ENCODE results near the gene ZNF470. TPM values are rescaled to one million over a fixed set of nuclear protein-coding genes. Genes with fewer than 3 reads are reported as not detected.

The ZNF470 gene
- total and polyA plus RNA-seq, 2 donors from 2014 or later: 5.1 to 6.6 TPM

DNA sequence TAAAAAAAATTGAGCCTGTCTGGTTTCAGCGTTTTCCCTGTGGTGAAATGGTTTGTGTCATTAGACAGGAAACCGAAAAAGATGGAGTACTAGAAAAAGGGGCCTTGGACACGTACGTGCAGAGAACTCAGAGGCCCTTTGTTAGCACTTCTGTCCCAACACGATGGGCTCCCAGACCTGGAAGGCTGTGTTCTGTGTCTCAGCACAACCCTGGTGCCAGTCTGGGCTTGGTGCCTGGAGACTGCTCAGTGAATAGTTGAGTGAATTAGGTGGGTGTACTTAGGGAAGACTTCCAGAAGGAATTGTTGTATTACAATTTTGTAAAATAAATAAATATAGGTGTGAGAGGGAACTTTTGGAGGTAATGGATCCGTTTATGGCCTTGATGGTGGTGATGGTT is 36.6 kb downstream of the ZNF470 start:
- H3K36me3 ChIP-seq (ENCODE audit: control insufficient read depth in 2 of 3, insufficient read depth in 3 of 3, low read length in 3 of 3): peaks cover 7 to 9% (median 7%) of the 10 kb centered on the region in 3 donors
- FAIRE-seq (no peak), DNase-seq (no peak)
- TF ChIP-seq, protein P1, sequence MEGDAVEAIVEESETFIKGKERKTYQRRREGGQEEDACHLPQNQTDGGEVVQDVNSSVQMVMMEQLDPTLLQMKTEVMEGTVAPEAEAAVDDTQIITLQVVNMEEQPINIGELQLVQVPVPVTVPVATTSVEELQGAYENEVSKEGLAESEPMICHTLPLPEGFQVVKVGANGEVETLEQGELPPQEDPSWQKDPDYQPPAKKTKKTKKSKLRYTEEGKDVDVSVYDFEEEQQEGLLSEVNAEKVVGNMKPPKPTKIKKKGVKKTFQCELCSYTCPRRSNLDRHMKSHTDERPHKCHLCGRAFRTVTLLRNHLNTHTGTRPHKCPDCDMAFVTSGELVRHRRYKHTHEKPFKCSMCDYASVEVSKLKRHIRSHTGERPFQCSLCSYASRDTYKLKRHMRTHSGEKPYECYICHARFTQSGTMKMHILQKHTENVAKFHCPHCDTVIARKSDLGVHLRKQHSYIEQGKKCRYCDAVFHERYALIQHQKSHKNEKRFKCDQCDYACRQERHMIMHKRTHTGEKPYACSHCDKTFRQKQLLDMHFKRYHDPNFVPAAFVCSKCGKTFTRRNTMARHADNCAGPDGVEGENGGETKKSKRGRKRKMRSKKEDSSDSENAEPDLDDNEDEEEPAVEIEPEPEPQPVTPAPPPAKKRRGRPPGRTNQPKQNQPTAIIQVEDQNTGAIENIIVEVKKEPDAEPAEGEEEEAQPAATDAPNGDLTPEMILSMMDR (IDR thresholded peaks at IDR 0.05; ENCODE audit: borderline replicate concordance, extremely low read depth, insufficient read depth): no peak
- no peaks in the 10 kb centered on the region for H3K4me1 ChIP-seq (ENCODE audit: control insufficient read depth in 2 of 3, insufficient read depth in 2 of 3, low read depth in 1 of 3, low read length in 3 of 3)
- no peak overlapping the region for H3K9ac ChIP-seq (ENCODE audit: low read length in 3 of 3)
- peaks cover 4 to 14% (median 11%) of the 10 kb centered on the region in 3 donors for H3K9me3 ChIP-seq (ENCODE audit: control insufficient read depth in 2 of 3, insufficient read depth in 1 of 3, low read length in 3 of 3)
- no peaks in the 10 kb centered on the region for H3K27me3 ChIP-seq (ENCODE audit: control insufficient read depth, insufficient read depth, low read length)
- intact Hi-C loops (cut with DNase I): no loop called here
- H3K27ac ChIP-seq (ENCODE audit: low read depth in 2 of 2, low read length in 2 of 2): no peak overlapping the region
- no peak overlapping the region for H3K4me3 ChIP-seq (ENCODE audit: low read length in 3 of 3)

DNA sequence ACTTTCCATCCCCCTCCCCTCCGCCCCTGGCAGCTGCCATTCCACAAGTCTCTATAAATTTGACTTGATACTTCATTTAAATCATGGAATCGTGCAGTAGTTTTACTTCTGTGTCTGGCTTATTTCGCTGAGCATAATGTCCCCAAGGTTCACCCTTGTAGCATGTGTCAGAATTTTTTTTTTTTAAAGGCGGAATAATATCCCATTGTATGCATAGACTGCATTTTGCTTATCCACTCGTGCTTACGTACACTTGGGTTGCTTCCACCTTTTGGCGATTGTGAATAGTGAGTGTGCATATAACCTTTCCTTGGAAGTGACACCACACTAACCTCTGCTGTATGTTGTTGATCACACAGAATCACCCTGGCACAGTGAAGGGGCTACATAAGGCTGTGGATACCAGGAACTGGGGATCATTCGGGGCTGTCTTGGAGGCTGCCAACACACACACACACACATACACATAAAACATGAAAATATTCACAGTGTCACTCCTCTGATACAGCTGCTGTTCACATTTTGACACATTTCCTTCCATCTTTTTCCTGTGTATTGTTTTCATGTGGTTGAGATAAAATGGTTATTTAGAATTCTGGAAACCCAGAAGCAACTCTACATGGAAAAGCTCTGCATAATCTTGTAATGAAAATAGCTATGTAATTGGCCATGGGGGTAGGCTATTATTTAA is 41.2 kb downstream of the ZNF470 start:
- H3K4me1 ChIP-seq (ENCODE audit: control insufficient read depth in 2 of 3, insufficient read depth in 2 of 3, low read depth in 1 of 3, low read length in 3 of 3): no peaks in the 10 kb centered on the region
- FAIRE-seq: no peak
- no peak overlapping the region for H3K4me3 ChIP-seq (ENCODE audit: low read length in 3 of 3)
- H3K9ac ChIP-seq (ENCODE audit: low read length in 3 of 3): no peak overlapping the region
- H3K9me3 ChIP-seq (ENCODE audit: control insufficient read depth in 2 of 3, insufficient read depth in 1 of 3, low read length in 3 of 3): peaks cover 11 to 15% (median 14%) of the 10 kb centered on the region in 3 donors
- H3K27me3 ChIP-seq (ENCODE audit: control insufficient read depth, insufficient read depth, low read length): no peaks in the 10 kb centered on the region
- H3K36me3 ChIP-seq (ENCODE audit: control insufficient read depth in 2 of 3, insufficient read depth in 3 of 3, low read length in 3 of 3): peaks cover 0 to 9% (median 0%) of the 10 kb centered on the region in 3 donors
- intact Hi-C loops (cut with DNase I): no loop called here
- H3K27ac ChIP-seq (ENCODE audit: low read depth in 2 of 2, low read length in 2 of 2): no peak overlapping the region
- no peak for DNase-seq
- TF ChIP-seq, protein P1 (IDR thresholded peaks at IDR 0.05; ENCODE audit: borderline replicate concordance, extremely low read depth, insufficient read depth): no peak

DNA sequence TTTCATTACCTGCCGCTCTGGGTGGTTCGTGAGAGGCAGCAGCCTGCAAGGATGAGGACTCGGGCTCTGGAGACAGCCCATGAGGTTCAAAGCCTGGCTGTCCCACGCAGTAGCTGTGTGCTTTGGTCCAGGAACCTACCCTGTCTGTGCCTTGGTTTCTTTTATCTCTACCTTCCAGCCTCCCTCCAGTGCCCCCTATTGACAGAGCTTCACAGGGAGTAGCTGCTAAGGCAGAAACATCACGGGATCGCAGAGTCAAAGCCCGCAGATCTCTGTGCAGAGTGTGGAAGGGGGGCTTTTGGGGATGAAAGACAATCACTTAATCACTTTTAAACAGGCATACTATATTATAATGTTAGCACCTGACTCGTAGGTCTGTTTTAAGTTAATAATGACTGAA is 44.0 kb downstream of the ZNF470 start:
- Histone ChIP-seq H3K9me3 (ENCODE audit: control insufficient read depth in 2 of 3, insufficient read depth in 1 of 3, low read length in 3 of 3) (peaks cover 9 to 15% (median 11%) of the 10 kb centered on the region in 3 donors), H3K27ac (ENCODE audit: low read depth in 2 of 2, low read length in 2 of 2) (no peak overlapping the region), H3K9ac (ENCODE audit: low read length in 3 of 3) (no peak overlapping the region), H3K4me3 (ENCODE audit: low read length in 3 of 3) (no peak overlapping the region), H3K4me1 (ENCODE audit: control insufficient read depth in 2 of 3, insufficient read depth in 2 of 3, low read depth in 1 of 3, low read length in 3 of 3) (no peaks in the 10 kb centered on the region), H3K27me3 (ENCODE audit: control insufficient read depth, insufficient read depth, low read length) (no peaks in the 10 kb centered on the region), H3K36me3 (ENCODE audit: control insufficient read depth in 2 of 3, insufficient read depth in 3 of 3, low read length in 3 of 3) (peaks cover 0 to 9% (median 0%) of the 10 kb centered on the region in 3 donors)
- no peak for FAIRE-seq
- intact Hi-C loops (cut with DNase I): no loop called here
- TF ChIP-seq, protein P1 (IDR thresholded peaks at IDR 0.05; ENCODE audit: borderline replicate concordance, extremely low read depth, insufficient read depth): no peak
- DNase-seq: no peak

Measured in kidney (tissue), 14 donors.